ENCODE measurements around the gene SMPD3.

Gene SMPD3

GRCh38 chr16:68369168-68369567 lies 79.1 kb downstream of the SMPD3 start:
- no peak for DNase-seq (ENCODE audit: low spot score)

- DNase-seq (ENCODE audit: low spot score), result no peak
These were observed 79.9 kb downstream of the SMPD3 start for GRCh38 chr16:68368301-68368888.

- no peak for DNase-seq (ENCODE audit: low spot score)
These were observed 80.4 kb downstream of the SMPD3 start for GRCh38 chr16:68367891-68368290.

GRCh38 chr16:68367440-68367839 lies 80.9 kb downstream of the SMPD3 start:
- DNase-seq (ENCODE audit: low spot score), result no peak

- DNase-seq (ENCODE audit: low spot score), result peak; percentile 81
These were observed 81.3 kb downstream of the SMPD3 start for GRCh38 chr16:68367030-68367429.

- no peak for DNase-seq (ENCODE audit: low spot score)
These were observed 82.2 kb downstream of the SMPD3 start for GRCh38 chr16:68366062-68366461.

- DNase-seq (ENCODE audit: low spot score), result no peak
These were observed 83.0 kb downstream of the SMPD3 start for GRCh38 chr16:68365167-68365817.

- DNase-seq (ENCODE audit: low spot score), result no peak
These were observed 83.7 kb downstream of the SMPD3 start for GRCh38 chr16:68364561-68364998.

GRCh38 chr16:68363658-68364521 lies 84.4 kb downstream of the SMPD3 start:
- DNase-seq (ENCODE audit: low spot score), result no peak

GRCh38 chr16:68362947-68363657 lies 85.2 kb downstream of the SMPD3 start:
- DNase-seq (ENCODE audit: low spot score), result no peak

- DNase-seq (ENCODE audit: low spot score), result no peak
These were observed 85.9 kb downstream of the SMPD3 start for GRCh38 chr16:68362262-68362913.

GRCh38 chr16:68361485-68361884 lies 86.8 kb downstream of the SMPD3 start:
- DNase-seq (ENCODE audit: low spot score), result no peak

- no peak for DNase-seq (ENCODE audit: low spot score)
These were observed 87.4 kb downstream of the SMPD3 start for GRCh38 chr16:68360956-68361355.

- DNase-seq (ENCODE audit: low spot score), result no peak
These were observed 87.8 kb downstream of the SMPD3 start for GRCh38 chr16:68360547-68360946.

GRCh38 chr16:68359398-68360191 lies 88.7 kb downstream of the SMPD3 start:
- no peak for DNase-seq (ENCODE audit: low spot score)

GRCh38 chr16:68358951-68359350 lies 89.4 kb downstream of the SMPD3 start:
- DNase-seq (ENCODE audit: low spot score), result no peak

- DNase-seq (ENCODE audit: low spot score), result no peak
These were observed 90.4 kb downstream of the SMPD3 start for GRCh38 chr16:68357923-68358322.

GRCh38 chr16:68357521-68357922 lies 90.8 kb downstream of the SMPD3 start:
- no peak for DNase-seq (ENCODE audit: low spot score)

- no peak for DNase-seq (ENCODE audit: low spot score)
These were observed 91.4 kb downstream of the SMPD3 start for GRCh38 chr16:68356919-68357286.

- DNase-seq (ENCODE audit: low spot score), result no peak
These were observed 91.9 kb downstream of the SMPD3 start for GRCh38 chr16:68356249-68356918.

Measured in HuH-7.5 (cell line).